Brain pericyte (primary cell): ENCODE data around the gene PGLYRP1.

Source experiments
- DNase-seq: peaks from one replicate; pipeline ENCODE4 v3.0.0-alpha.2; 2012; ENCODE audit warnings: low read depth, low spot score

Gene PGLYRP1

DNA sequence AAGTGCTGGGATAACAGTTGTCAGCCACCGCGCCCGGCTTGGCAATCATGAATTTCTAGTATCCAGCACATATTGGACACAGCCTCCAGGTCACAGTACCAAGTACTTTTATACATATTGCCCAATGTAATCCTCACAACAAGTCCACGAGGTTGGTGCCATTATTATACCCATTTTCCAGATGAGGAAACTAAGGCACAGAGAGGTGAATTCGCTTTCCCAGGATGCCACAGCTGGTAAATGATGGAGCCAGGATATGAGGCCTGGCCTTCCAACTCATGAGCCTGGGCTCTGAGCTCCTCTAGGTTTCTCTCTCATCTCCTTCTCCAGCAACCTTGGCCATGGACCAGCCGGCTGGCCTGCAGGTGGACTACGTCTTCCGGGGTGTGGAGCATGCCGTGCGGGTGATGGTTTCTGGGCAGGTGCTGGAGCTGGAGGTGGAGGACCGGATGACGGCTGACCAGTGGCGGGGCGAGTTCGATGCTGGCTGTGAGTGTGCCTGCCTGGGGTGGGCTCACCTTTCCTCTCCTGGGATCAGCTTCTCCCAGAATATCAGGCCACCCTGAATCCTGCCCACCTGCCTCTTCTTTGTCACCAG, 20.1 kb downstream of the PGLYRP1 start:
- DNase-seq, result no peak

- no peak for DNase-seq
Measured at GRCh38 chr19:46000491-46001246, 22.2 kb downstream of the PGLYRP1 start.

DNA sequence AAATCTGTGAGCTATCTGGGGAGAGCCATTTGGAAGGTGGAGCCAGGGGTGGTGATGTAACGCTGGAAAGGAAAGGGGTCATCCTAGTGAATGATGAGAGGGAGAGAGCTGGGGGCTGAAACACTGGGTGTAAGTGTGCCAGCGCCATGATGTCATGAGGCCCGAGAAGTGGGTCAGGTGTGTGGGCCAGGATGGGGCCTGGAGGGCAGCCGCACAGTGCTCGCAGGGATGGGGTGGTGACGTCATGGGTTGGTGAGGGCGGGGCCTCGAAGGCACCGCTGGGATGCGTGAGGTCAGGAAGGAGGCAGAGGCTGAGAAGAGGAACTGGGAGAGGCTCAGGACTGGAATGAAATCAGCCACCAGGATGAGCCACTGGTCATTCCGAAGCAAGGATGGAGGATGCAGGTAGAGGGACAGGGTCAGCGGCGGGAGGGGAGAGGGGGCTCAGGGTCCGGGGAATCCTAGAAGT, 23.2 kb downstream of the PGLYRP1 start:
- no peak for DNase-seq

DNA sequence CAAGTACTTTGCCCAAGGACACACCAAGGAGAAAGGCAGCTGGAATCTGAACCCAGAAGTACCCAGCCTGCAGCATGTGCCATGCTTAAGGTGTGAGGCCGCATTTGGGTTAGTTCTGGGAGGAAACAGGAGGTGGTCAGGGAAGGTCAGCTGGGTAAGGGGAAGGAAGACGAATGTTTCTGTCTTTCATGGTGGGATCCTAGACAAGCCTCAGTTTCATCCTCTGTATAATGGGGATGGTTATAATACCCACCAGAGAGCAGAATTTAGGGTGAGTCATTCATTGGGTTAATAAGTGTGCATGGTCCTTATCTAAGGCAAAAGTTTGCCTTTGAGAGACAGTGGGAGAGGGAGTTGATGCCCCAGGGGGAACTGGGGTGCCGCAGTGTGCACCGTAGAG, 24.0 kb downstream of the PGLYRP1 start:
- no peak for DNase-seq

DNA sequence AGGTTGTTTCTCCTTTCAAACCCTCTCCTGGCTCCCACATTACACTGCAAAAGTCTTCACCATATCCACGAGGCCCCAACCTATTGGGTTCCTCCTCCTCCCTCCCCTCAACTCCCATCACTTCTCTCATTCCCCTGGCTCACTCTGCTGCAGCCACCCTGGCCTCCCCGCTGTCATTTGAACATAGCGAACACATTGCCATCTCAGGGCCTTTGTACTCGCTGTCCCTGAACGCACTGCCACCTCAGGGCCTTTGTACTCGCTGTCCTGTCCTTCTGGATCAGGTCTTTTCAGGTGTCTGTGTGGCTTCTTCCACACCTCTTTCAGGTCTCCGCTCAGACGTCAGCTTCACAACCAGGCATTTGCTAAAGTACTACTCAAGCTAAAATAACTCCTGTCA, 25.9 kb downstream of the PGLYRP1 start:
- DNase-seq, result no peak

DNA sequence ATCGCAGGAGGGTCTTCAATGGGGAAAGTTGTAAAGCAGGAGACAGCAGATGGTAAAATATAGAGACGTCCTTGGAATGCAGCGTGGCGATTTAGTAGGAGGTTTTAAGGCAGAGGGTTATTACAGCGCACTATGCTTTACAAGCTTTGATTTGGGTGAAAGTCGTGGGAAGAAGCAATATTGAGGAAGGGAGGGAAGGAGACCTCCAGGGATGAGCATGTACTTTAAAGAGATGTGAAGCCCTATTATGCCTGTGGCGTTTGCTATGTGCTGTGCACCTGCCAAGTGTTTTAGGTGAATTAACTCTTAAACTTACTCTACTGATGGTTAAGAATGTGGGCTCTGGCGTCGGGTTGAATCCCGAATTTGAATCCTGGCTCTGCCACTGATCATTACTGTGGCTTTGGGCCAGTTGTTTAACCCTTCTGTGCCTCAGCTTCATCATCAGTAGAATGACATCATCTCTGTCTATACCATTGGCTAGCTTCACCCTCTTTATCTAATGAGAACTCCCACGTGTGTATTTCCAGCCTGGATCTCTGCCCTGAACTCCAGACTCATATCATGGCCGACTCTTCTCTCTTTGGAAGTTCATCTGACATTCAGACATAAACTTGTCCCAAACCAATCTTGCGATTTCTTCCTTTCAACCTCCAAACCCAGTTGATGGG, 27.0 kb downstream of the PGLYRP1 start:
- no peak for DNase-seq

GRCh38 chr19:45994998-45995714, 27.7 kb downstream of the PGLYRP1 start, which contains the start of gene CCDC61:
TSS of gene CCDC61 (plus strand) at chr19:45995467. CDS start at chr19:46003019, 7,552 bp downstream.
- peak; percentile 98 for DNase-seq

GRCh38 chr19:45994456-45994997, 28.3 kb downstream of the PGLYRP1 start:
- no peak for DNase-seq

- DNase-seq, result no peak
Measured at GRCh38 chr19:45990113-45990728, 32.6 kb downstream of the PGLYRP1 start.

- no peak for DNase-seq
Measured at GRCh38 chr19:45985321-45985720, 37.5 kb downstream of the PGLYRP1 start.

GRCh38 chr19:45981350-45981749, 41.5 kb downstream of the PGLYRP1 start:
- DNase-seq, result no peak

- no peak for DNase-seq
Measured at GRCh38 chr19:45978156-45978555, 44.7 kb downstream of the PGLYRP1 start.

DNA sequence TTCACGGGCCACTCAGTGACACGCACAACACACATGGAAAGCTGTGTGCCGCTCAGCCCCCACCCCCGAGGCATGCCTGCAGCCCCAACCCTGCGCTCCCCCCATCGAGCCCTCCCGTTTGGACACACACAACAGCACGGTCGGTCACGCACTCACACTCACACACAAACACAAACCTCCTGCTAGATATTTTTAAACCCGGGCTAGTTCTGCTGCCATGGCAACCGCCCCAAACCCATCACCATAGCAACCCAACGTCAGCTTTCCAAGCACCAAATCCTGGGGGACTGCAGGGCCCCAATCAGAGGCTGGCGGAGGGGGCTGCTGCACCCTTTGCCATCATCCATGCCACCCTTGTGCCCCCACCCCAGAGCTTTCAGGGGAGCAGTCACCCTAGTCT, 46.7 kb downstream of the PGLYRP1 start:
- DNase-seq, result no peak

- no peak for DNase-seq
Measured at GRCh38 chr19:45975306-45976070, 47.4 kb downstream of the PGLYRP1 start.

GRCh38 chr19:45973553-45974338, 49.1 kb downstream of the PGLYRP1 start, which contains the start of gene NOVA2:
TSS of gene NOVA2 (minus strand) at chr19:45973865. CDS start at chr19:45973351, 514 bp downstream.
- DNase-seq, result no peak

GRCh38 chr19:45972947-45973540, 49.8 kb downstream of the PGLYRP1 start:
- DNase-seq, result no peak

DNA sequence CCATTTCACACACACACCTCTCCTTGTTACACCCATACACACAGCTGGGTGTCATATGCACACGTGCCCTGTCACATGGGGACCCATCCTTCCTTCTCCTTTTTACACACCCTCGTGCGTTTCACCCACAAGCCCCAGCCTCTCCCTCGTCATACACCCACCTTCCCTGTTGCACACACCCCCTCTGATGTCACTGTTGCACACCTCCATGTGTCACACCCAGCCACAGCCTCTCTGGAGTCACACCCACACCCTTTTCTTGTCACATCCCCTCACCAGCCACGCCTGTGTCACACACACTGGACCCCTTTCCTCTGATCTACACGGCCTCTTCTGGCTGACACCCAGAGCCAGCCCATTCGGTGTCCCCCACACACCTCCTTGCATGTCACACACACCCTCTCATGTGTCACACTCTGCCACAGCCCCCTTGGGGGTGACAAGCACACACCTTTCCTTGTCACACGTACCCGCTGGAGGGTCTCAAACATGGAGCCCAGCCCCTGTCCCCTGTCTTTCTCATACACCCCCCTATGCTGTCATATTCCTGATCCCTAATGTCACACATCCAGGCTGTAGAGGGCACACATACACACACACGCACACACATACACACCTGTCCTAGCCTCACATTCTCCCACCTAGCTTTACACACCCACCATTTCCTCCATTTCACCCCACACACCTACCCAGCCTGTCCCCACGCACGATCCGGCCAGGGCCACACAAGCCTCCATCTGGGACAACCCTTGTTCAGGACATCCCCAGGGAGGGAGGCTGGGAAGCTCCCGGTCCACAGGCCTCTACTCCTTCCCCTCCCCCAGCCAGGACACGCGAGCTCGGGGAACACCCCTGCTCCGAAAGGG, 50.5 kb downstream of the PGLYRP1 start:
- DNase-seq, result no peak

GRCh38 chr19:45971260-45971902, 51.5 kb downstream of the PGLYRP1 start:
- DNase-seq, result no peak
